ENCODE results near the gene CIB4. TPM values are rescaled to one million over a fixed set of nuclear protein-coding genes. Genes with fewer than 3 reads are reported as not detected.

Gene CIB4
- total RNA-seq = under 1 TPM in 1 of 2 donors, not detected in 1; 0.46 TPM

- intact Hi-C loops (cut with DNase I) = no loop called here
- Histone ChIP-seq H3K27me3 (replicated peaks; ENCODE audit: insufficient read depth) (no peaks in the 10 kb centered on the region), H3K27ac (no peak within 1 kb of the TSS), H3K36me3 (no peaks in the 10 kb centered on the region), H3K9me3 (no peaks in the 10 kb centered on the region), H3K4me3 (no peak within 1 kb of the TSS), H3K4me1 (replicated peaks) (no peaks in the 10 kb centered on the region)
- no peak for DNase-seq (ENCODE audit: low spot score)
- WGBS = 67% methylated on average over 8 of the region's 8 CpGs
- no peak for TF ChIP-seq CTCF (IDR thresholded peaks at IDR 0.05)
- no peak for TF ChIP-seq POLR2A (IDR thresholded peaks at IDR 0.05)
- TF ChIP-seq POLR2AphosphoS5 (IDR thresholded peaks at IDR 0.05) = no peak
Observed at GRCh38 chr2:26640781-26641564, at the start of gene CIB4. Gene CIB4, minus strand, starts transcription at chr2:26641366. Its CDS starts 52 bp downstream, at chr2:26641314.

GRCh38 chr2:26687801-26688200 is 46.6 kb upstream of the CIB4 start:
- intact Hi-C loops (cut with DNase I) = no loop called here
- H3K27ac ChIP-seq = peak overlapping the region; percentile 40 to 76
- no peak for TF ChIP-seq POLR2A (IDR thresholded peaks at IDR 0.05)
- TF ChIP-seq POLR2AphosphoS5 (IDR thresholded peaks at IDR 0.05) = peak; percentile 48
- no peak for TF ChIP-seq CTCF (IDR thresholded peaks at IDR 0.05)
- H3K4me3 ChIP-seq = no peak overlapping the region
- H3K4me1 ChIP-seq (replicated peaks) = no peaks in the 10 kb centered on the region
- H3K36me3 ChIP-seq = no peaks in the 10 kb centered on the region
- DNase-seq (ENCODE audit: low spot score) = peak; percentile 42
- 48% methylated on average over 5 of the region's 5 CpGs for WGBS
- H3K27me3 ChIP-seq (replicated peaks; ENCODE audit: insufficient read depth) = no peaks in the 10 kb centered on the region
- H3K9me3 ChIP-seq = no peaks in the 10 kb centered on the region

GRCh38 chr2:26687328-26687727 is 46.2 kb upstream of the CIB4 start:
- Histone ChIP-seq H3K4me1 (replicated peaks) (no peaks in the 10 kb centered on the region), H3K27ac (peak overlapping the region; percentile 43 to 76), H3K4me3 (no peak overlapping the region), H3K9me3 (no peaks in the 10 kb centered on the region), H3K36me3 (no peaks in the 10 kb centered on the region), H3K27me3 (replicated peaks; ENCODE audit: insufficient read depth) (no peaks in the 10 kb centered on the region)
- peak; percentile 44 for DNase-seq (ENCODE audit: low spot score)
- intact Hi-C loops (cut with DNase I) = no loop called here
- WGBS = 28% methylated on average over 4 of the region's 4 CpGs
- no peak for TF ChIP-seq CTCF (IDR thresholded peaks at IDR 0.05)
- TF ChIP-seq POLR2AphosphoS5 (IDR thresholded peaks at IDR 0.05) = peak; percentile 12
- no peak for TF ChIP-seq POLR2A (IDR thresholded peaks at IDR 0.05)

GRCh38 chr2:26685989-26686839 is 45.0 kb upstream of the CIB4 start:
- intact Hi-C loops (cut with DNase I) = no loop called here
- peak overlapping the region; percentile 43 to 76 for H3K27ac ChIP-seq
- H3K9me3 ChIP-seq = no peaks in the 10 kb centered on the region
- H3K4me1 ChIP-seq (replicated peaks) = no peaks in the 10 kb centered on the region
- H3K27me3 ChIP-seq (replicated peaks; ENCODE audit: insufficient read depth) = no peaks in the 10 kb centered on the region
- no peak overlapping the region for H3K4me3 ChIP-seq
- TF ChIP-seq POLR2AphosphoS5 (IDR thresholded peaks at IDR 0.05) (peak; percentile 58), CTCF (IDR thresholded peaks at IDR 0.05) (no peak), POLR2A (IDR thresholded peaks at IDR 0.05) (no peak)
- 15% methylated on average over 16 of the region's 16 CpGs for WGBS
- peak; percentile 54 for DNase-seq (ENCODE audit: low spot score)
- no peaks in the 10 kb centered on the region for H3K36me3 ChIP-seq

Data from prostate gland (tissue), 2 donors.